Stimulated activated memory B cell treated with anti-CD40 and anti-IgM and Interleukin-4, amounts not matched to agents 10 μg/mL and 1 μg/mL and 100 μg/mL, for 72 hours (primary cell): ENCODE data around the gene KRTAP10-8.
"Not testable (repeated sequence)": the region's sequence is repeated elsewhere in the genome, so short reads cannot be mapped to it uniquely, and the experiment has no call there.

ENCODE experiments used
- ATAC-seq: fragments of 150-1000 bp; cut with Tn5 transposase; 2 replicates; pipeline ENCODE4 v1.10.0; 2021
- H3K27ac Mint-ChIP-seq: one replicate; pipeline ENCODE4 v1.8.0; 2022; ENCODE audit warnings: mild to moderate bottlenecking, mixed read lengths
- H3K27me3 Mint-ChIP-seq: one replicate; pipeline ENCODE4 v1.8.0; 2022; ENCODE audit warnings: mixed read lengths
- H3K36me3 Mint-ChIP-seq: one replicate; pipeline ENCODE4 v1.8.0; 2022; ENCODE audit warnings: mixed read lengths
- H3K4me1 Mint-ChIP-seq: one replicate; pipeline ENCODE4 v1.8.0; 2022; ENCODE audit warnings: mixed read lengths
- H3K4me3 Mint-ChIP-seq: one replicate; pipeline ENCODE4 v1.8.0; 2022; ENCODE audit warnings: mild to moderate bottlenecking, moderate library complexity, mixed read lengths
- H3K9me3 Mint-ChIP-seq: one replicate; pipeline ENCODE4 v1.8.0; 2022; ENCODE audit warnings: mixed read lengths

KRTAP10-8 gene

GRCh38 chr21:44650973-44651675 is 39.2 kb downstream of the KRTAP10-8 start:
- H3K9me3 Mint-ChIP-seq: no peaks in the 10 kb centered on the region
- H3K27ac Mint-ChIP-seq: no peak overlapping the region
- ATAC-seq: no peak
- no peaks in the 10 kb centered on the region for H3K36me3 Mint-ChIP-seq
- H3K4me1 Mint-ChIP-seq: no peaks in the 10 kb centered on the region
- H3K27me3 Mint-ChIP-seq: peaks cover 67% of the 10 kb centered on the region
- H3K4me3 Mint-ChIP-seq: no peak overlapping the region

GRCh38 chr21:44653123-44653522 is 41.2 kb downstream of the KRTAP10-8 start:
- H3K4me1 Mint-ChIP-seq: no peaks in the 10 kb centered on the region
- no peak overlapping the region for H3K27ac Mint-ChIP-seq
- ATAC-seq: no peak
- H3K9me3 Mint-ChIP-seq: peaks cover 9% of the 10 kb centered on the region
- H3K36me3 Mint-ChIP-seq: no peaks in the 10 kb centered on the region
- H3K27me3 Mint-ChIP-seq: peaks cover 69% of the 10 kb centered on the region
- no peak overlapping the region for H3K4me3 Mint-ChIP-seq

- Mint-ChIP-seq H3K9me3 (peaks cover 9% of the 10 kb centered on the region), H3K27ac (no peak overlapping the region), H3K27me3 (peaks cover 70% of the 10 kb centered on the region), H3K4me1 (no peaks in the 10 kb centered on the region), H3K4me3 (no peak overlapping the region), H3K36me3 (no peaks in the 10 kb centered on the region)
- ATAC-seq: no peak
Observed at GRCh38 chr21:44653656-44654575, 42.0 kb downstream of the KRTAP10-8 start.

- Mint-ChIP-seq H3K9me3 (peaks cover 9% of the 10 kb centered on the region), H3K36me3 (no peaks in the 10 kb centered on the region), H3K27me3 (peaks cover 72% of the 10 kb centered on the region), H3K4me3 (no peak within 1 kb of the TSS), H3K4me1 (no peaks in the 10 kb centered on the region), H3K27ac (no peak within 1 kb of the TSS)
- ATAC-seq: peak; percentile 9
Observed at GRCh38 chr21:44654576-44655175, 42.8 kb downstream of the KRTAP10-8 start, which contains the start of gene KRTAP12-4. TSS of gene KRTAP12-4 (minus strand) at chr21:44654659. CDS start at chr21:44654614, 45 bp downstream.

- Mint-ChIP-seq H3K36me3 (peaks cover 5% of the 10 kb centered on the region), H3K4me1 (no peaks in the 10 kb centered on the region), H3K27ac (no peak overlapping the region), H3K9me3 (peaks cover 12% of the 10 kb centered on the region), H3K4me3 (no peak overlapping the region), H3K27me3 (peaks cover 76% of the 10 kb centered on the region)
- no peak for ATAC-seq
Observed at GRCh38 chr21:44656868-44657267, 45.0 kb downstream of the KRTAP10-8 start.

GRCh38 chr21:44657635-44658540 is 46.0 kb downstream of the KRTAP10-8 start, which contains the start of gene KRTAP12-3:
TSS of gene KRTAP12-3 (plus strand) at chr21:44657932. CDS start at chr21:44657980, 48 bp downstream.
- H3K27ac Mint-ChIP-seq: no peak within 1 kb of the TSS
- peaks cover 5% of the 10 kb centered on the region for H3K36me3 Mint-ChIP-seq
- no peaks in the 10 kb centered on the region for H3K4me1 Mint-ChIP-seq
- H3K27me3 Mint-ChIP-seq: peaks cover 66% of the 10 kb centered on the region
- H3K4me3 Mint-ChIP-seq: no peak within 1 kb of the TSS
- ATAC-seq: no peak
- H3K9me3 Mint-ChIP-seq: peaks cover 17% of the 10 kb centered on the region

- no peak for ATAC-seq
- Mint-ChIP-seq H3K36me3 (peaks cover 5% of the 10 kb centered on the region), H3K4me1 (no peaks in the 10 kb centered on the region), H3K27ac (no peak overlapping the region), H3K4me3 (no peak overlapping the region), H3K9me3 (peaks cover 17% of the 10 kb centered on the region), H3K27me3 (peaks cover 60% of the 10 kb centered on the region)
Observed at GRCh38 chr21:44658541-44658910, 46.6 kb downstream of the KRTAP10-8 start.

- Mint-ChIP-seq H3K4me1 (no peaks in the 10 kb centered on the region), H3K4me3 (no peak overlapping the region), H3K27ac (no peak overlapping the region), H3K9me3 (peaks cover 17% of the 10 kb centered on the region), H3K36me3 (peaks cover 5% of the 10 kb centered on the region), H3K27me3 (peaks cover 54% of the 10 kb centered on the region)
- ATAC-seq: no peak
Observed at GRCh38 chr21:44658913-44659595, 47.2 kb downstream of the KRTAP10-8 start.

- ATAC-seq, H3K4me3 Mint-ChIP-seq, H3K4me1 Mint-ChIP-seq, H3K36me3 Mint-ChIP-seq, H3K27ac Mint-ChIP-seq: not testable (repeated sequence)
- peaks cover 14% of the 10 kb centered on the region for H3K9me3 Mint-ChIP-seq
- peaks cover 58% of the 10 kb centered on the region for H3K27me3 Mint-ChIP-seq
Observed at GRCh38 chr21:44661567-44661966, 49.7 kb downstream of the KRTAP10-8 start.
